Panc1 (cell line): ENCODE results near the gene KANSL1L. TPM values are rescaled to one million over a fixed set of nuclear protein-coding genes. Genes with fewer than 3 reads are reported as not detected.

Source experiments
- ATAC-seq: fragments of 200-7000 bp; cut with Tn5 transposase; 2 replicates; pipeline ENCODE4 v1.9.1; 2020; ENCODE audit warnings: mild to moderate bottlenecking, moderate library complexity
- BruUV-seq: library from RNA; stranded (reverse); fragments of 400-500 nt; replicated peaks from 2 replicates; lab custom pipeline; 2021; lab: Mats Ljungman, UMichigan
- CTCF ChIA-PET: fragments of 300-600 bp; sonication (Branson Sonifier 250); formaldehyde crosslinking; loops from one replicate; lab custom pipeline; 2022; ENCODE audit warnings: antibody characterized with exemption; lab: Charles Lee
- POLR2A ChIA-PET: fragments of 300-600 bp; sonication (Branson Sonifier 250); formaldehyde crosslinking; loops from one replicate; lab custom pipeline; 2022; ENCODE audit warnings: antibody characterized with exemption; lab: Charles Lee
- DNase-seq: peaks from one replicate; pipeline ENCODE4 v3.0.0-alpha.2; 2010; ENCODE audit warnings: low read depth, low spot score
- H3K27ac ChIP-seq: 2 replicates; pipeline ENCODE4 v1.5.1; 2011; ENCODE audit warnings: mild to moderate bottlenecking, low read length, inconsistent platforms
- H3K27me3 ChIP-seq: fragments of 200-500 bp; sonication (Bioruptor generic); 2 replicates; pipeline ENCODE4 v1.6.0; 2014; ENCODE audit warnings: low read length, inconsistent platforms; ENCODE audit not compliant: control insufficient read depth, insufficient read depth
- H3K36me3 ChIP-seq: fragments of 200-500 bp; sonication (Bioruptor generic); 2 replicates; pipeline ENCODE4 v1.5.1; 2014; ENCODE audit warnings: inconsistent platforms, mild to moderate bottlenecking, low read length, moderate library complexity; ENCODE audit not compliant: control insufficient read depth, insufficient read depth
- H3K4me1 ChIP-seq: 2 replicates; pipeline ENCODE4 v1.5.1; 2011; ENCODE audit warnings: inconsistent platforms, mild to moderate bottlenecking, low read length, moderate library complexity; ENCODE audit not compliant: control insufficient read depth, insufficient read depth
- H3K4me3 ChIP-seq, 2 experiments: 2 replicates each; pipeline ENCODE4 v1.5.1; 2011 to 2012; ENCODE audit warnings: low read depth in 2 of 2, low read length in 2 of 2, mild to moderate bottlenecking in 2 of 2, inconsistent platforms in 1 of 2, moderate library complexity in 1 of 2
- H3K9me3 ChIP-seq: fragments of 200-500 bp; sonication (Bioruptor generic); 2 replicates; pipeline ENCODE4 v1.5.1; 2014; ENCODE audit warnings: low read depth, mild to moderate bottlenecking, inconsistent platforms, low read length, moderate library complexity; ENCODE audit not compliant: control insufficient read depth, insufficient read depth
- CTCF ChIP-seq: fragments of 450-650 bp; IDR thresholded peaks from 2 replicates; pipeline ENCODE4 v1.5.1; 2017; ENCODE audit warnings: mild to moderate bottlenecking
- POLR2AphosphoS5 ChIP-seq: IDR thresholded peaks from 2 replicates; pipeline ENCODE4 v1.6.1; 2012; ENCODE audit warnings: mild to moderate bottlenecking, low read depth, low read length, moderate library complexity
- REST ChIP-seq, 2 experiments: IDR thresholded peaks; 2 replicates each; pipeline ENCODE4 v1.6.1; 2011 to 2012; ENCODE audit warnings: low read depth in 2 of 2, control low read depth in 1 of 2, low read length in 1 of 2, mild to moderate bottlenecking in 1 of 2, moderate library complexity in 1 of 2; ENCODE audit not compliant: insufficient read depth in 1 of 2
- SIN3A ChIP-seq: IDR thresholded peaks from 2 replicates; pipeline ENCODE4 v1.6.1; 2012; ENCODE audit warnings: low read depth, mild to moderate bottlenecking, low read length, moderate library complexity, borderline replicate concordance; ENCODE audit not compliant: insufficient read depth
- TCF7L2 ChIP-seq: IDR thresholded peaks from 2 replicates; pipeline ENCODE4 v1.6.1; 2011; ENCODE audit warnings: mild to moderate bottlenecking, low read depth, low read length, inconsistent platforms
- in situ Hi-C: cut with HindIII; loops from 2 replicates; pipeline ENCODE4 v1.10.0; 2016; ENCODE audit warnings: low sequenced_read_pairs, low pct_unique_long_range_greater_than_20kb
- intact Hi-C: fragments of 100-400 bp; cut with micrococcal nuclease; formaldehyde crosslinking; loops from one replicate; pipeline ENCODE4 v1.10.0; 2022; ENCODE audit not compliant: unreplicated experiment
- total RNA-seq: library from RNA; stranded (reverse); gene quantifications from one replicate; pipeline ENCODE4 v1.2.1, GENCODE V29; 2021; ENCODE audit not compliant: unreplicated experiment

The KANSL1L gene
- total RNA-seq, 1 experiment from 2014 or later, result 10.5 TPM

- Histone ChIP-seq H3K27ac (no peak overlapping the region), H3K27me3 (peaks cover 7% of the 10 kb centered on the region; the same call in 1 of the 2 replicates), H3K4me1 (no peaks in the 10 kb centered on the region), H3K36me3 (no peaks in the 10 kb centered on the region), H3K9me3 (no peaks in the 10 kb centered on the region), H3K4me3 (no peak overlapping the region)
- DNase-seq (no peak), ATAC-seq (no peak)
- BruUV-seq, result no TSS peak
- intact Hi-C loops (no loop called here), in situ Hi-C loops (no loop called here)
- ChIA-PET POLR2A (no interaction called here), CTCF (no interaction called here)
- TF ChIP-seq SIN3A, result no peak
- no peak for TF ChIP-seq POLR2AphosphoS5
- TF ChIP-seq CTCF, result no peak
- TF ChIP-seq REST (IDR thresholded peaks at IDR 0.05; ENCODE audit: insufficient read depth in 1 of 2, low read depth in 2 of 2, low read length in 1 of 2), result no peak
- no peak for TF ChIP-seq TCF7L2
Measured at GRCh38 chr2:209985874-209986273, 185.3 kb downstream of the KANSL1L start.

- ChIA-PET POLR2A (no interaction called here), CTCF (no interaction called here)
- no peaks in the 10 kb centered on the region for H3K4me1 ChIP-seq
- DNase-seq (no peak), ATAC-seq (no peak)
- in situ Hi-C loops, result no loop called here
- no peaks in the 10 kb centered on the region for H3K9me3 ChIP-seq
- intact Hi-C loops, result no loop called here
- H3K27me3 ChIP-seq, result peaks cover 7% of the 10 kb centered on the region; the same call in 1 of the 2 replicates
- H3K4me3 ChIP-seq, result no peak overlapping the region
- TF ChIP-seq TCF7L2, result no peak
- TF ChIP-seq CTCF, result no peak
- no peak for TF ChIP-seq REST (IDR thresholded peaks at IDR 0.05; ENCODE audit: insufficient read depth in 1 of 2, low read depth in 2 of 2, low read length in 1 of 2)
- no peak for TF ChIP-seq POLR2AphosphoS5
- TF ChIP-seq SIN3A, result no peak
- BruUV-seq, result no TSS peak
- H3K36me3 ChIP-seq, result no peaks in the 10 kb centered on the region
- no peak overlapping the region for H3K27ac ChIP-seq
Measured at GRCh38 chr2:209984291-209984690, 186.9 kb downstream of the KANSL1L start.
